ENCODE measurements around the gene LYST.

GRCh38 chr1:235631816-235632215 lies 234.9 kb downstream of the LYST start:
- TF ChIP-seq, protein P1, sequence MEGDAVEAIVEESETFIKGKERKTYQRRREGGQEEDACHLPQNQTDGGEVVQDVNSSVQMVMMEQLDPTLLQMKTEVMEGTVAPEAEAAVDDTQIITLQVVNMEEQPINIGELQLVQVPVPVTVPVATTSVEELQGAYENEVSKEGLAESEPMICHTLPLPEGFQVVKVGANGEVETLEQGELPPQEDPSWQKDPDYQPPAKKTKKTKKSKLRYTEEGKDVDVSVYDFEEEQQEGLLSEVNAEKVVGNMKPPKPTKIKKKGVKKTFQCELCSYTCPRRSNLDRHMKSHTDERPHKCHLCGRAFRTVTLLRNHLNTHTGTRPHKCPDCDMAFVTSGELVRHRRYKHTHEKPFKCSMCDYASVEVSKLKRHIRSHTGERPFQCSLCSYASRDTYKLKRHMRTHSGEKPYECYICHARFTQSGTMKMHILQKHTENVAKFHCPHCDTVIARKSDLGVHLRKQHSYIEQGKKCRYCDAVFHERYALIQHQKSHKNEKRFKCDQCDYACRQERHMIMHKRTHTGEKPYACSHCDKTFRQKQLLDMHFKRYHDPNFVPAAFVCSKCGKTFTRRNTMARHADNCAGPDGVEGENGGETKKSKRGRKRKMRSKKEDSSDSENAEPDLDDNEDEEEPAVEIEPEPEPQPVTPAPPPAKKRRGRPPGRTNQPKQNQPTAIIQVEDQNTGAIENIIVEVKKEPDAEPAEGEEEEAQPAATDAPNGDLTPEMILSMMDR (IDR thresholded peaks at IDR 0.05; ENCODE audit: low read length), result no peak
- no peak for TF ChIP-seq EZH2 (optimal IDR thresholded peaks at IDR 0.05; ENCODE audit: low read depth, low read length)
- no peak for TF ChIP-seq EZH2phosphoT487 (IDR thresholded peaks at IDR 0.05; ENCODE audit: low read length)

Measured in MM.1S (cell line).